Immature natural killer cell (primary cell): ENCODE data around the gene SYT8. TPM values are rescaled to one million over a fixed set of nuclear protein-coding genes. Genes with fewer than 3 reads are reported as not detected.
A peak's percentile ranks its signal among the peaks of the same experiment; 100 is the strongest.
"Not testable (repeated sequence)": the region's sequence is repeated elsewhere in the genome, so short reads cannot be mapped to it uniquely, and the experiment has no call there.

Experiments
- DNase-seq, 3 donors: peaks; one replicate each; pipeline ENCODE4 v3.0.0; 2022; ENCODE audit warnings: mixed read lengths in 1 of 3
- H3K27ac Mint-ChIP-seq, 6 donors: one replicate each; pipeline ENCODE4 v1.8.0; 2020; ENCODE audit warnings: mixed read lengths in 6 of 6, mild to moderate bottlenecking in 5 of 6, inconsistent platforms in 4 of 6, moderate library complexity in 3 of 6
- H3K27me3 Mint-ChIP-seq, 3 donors: one replicate each; pipeline ENCODE4 v1.8.0; 2020 to 2021; ENCODE audit warnings: low read depth in 3 of 3, mild to moderate bottlenecking in 3 of 3, mixed read lengths in 3 of 3, moderate library complexity in 3 of 3, inconsistent platforms in 1 of 3
- H3K36me3 Mint-ChIP-seq, 3 donors: one replicate each; pipeline ENCODE4 v1.8.0; 2020; ENCODE audit warnings: mixed read lengths in 3 of 3, inconsistent platforms in 2 of 3, mild to moderate bottlenecking in 2 of 3
- H3K4me1 Mint-ChIP-seq, 2 donors: one replicate each; pipeline ENCODE4 v1.8.0; 2020; ENCODE audit warnings: inconsistent platforms in 2 of 2, mild to moderate bottlenecking in 2 of 2, mixed read lengths in 2 of 2, moderate library complexity in 1 of 2
- H3K4me3 Mint-ChIP-seq, 5 donors: one replicate each; pipeline ENCODE4 v1.8.0; 2020; ENCODE audit warnings: mild to moderate bottlenecking in 5 of 5, mixed read lengths in 5 of 5, inconsistent platforms in 3 of 5, moderate library complexity in 3 of 5
- H3K9me3 Mint-ChIP-seq, 6 donors: one replicate each; pipeline ENCODE4 v1.8.0; 2020; ENCODE audit warnings: mild to moderate bottlenecking in 6 of 6, mixed read lengths in 6 of 6, inconsistent platforms in 4 of 6, moderate library complexity in 3 of 6
- polyA plus RNA-seq, 3 donors: library from polyadenylated mRNA; unstranded; fragments of 300-500 nt; fragmentation: Illumina TruSeq; gene quantifications; one replicate each; pipeline ENCODE4 v1.2.3, GENCODE V29; 2021

Gene SYT8
- polyA plus RNA-seq, 3 donors from 2014 or later, result not detected

- Mint-ChIP-seq H3K4me1 (peaks cover 13 to 40% of the 10 kb centered on the region in 2 donors), H3K36me3 (peaks cover 0 to 9% (median 0%) of the 10 kb centered on the region in 3 donors), H3K4me3 (no peak overlapping the region), H3K9me3 (no peaks in the 10 kb centered on the region), H3K27me3 (peaks cover 0 to 4% (median 2%) of the 10 kb centered on the region in 3 donors), H3K27ac (peak overlapping the region in 1 of 6 donors; percentile 76)
- no peak for DNase-seq
Measured at GRCh38 chr11:1883346-1884302, 48.8 kb downstream of the SYT8 start.

GRCh38 chr11:1884303-1884700 lies 49.5 kb downstream of the SYT8 start:
- Mint-ChIP-seq H3K27ac (no peak overlapping the region), H3K4me3 (no peak overlapping the region), H3K4me1 (peaks cover 20 to 40% of the 10 kb centered on the region in 2 donors), H3K9me3 (no peaks in the 10 kb centered on the region), H3K36me3 (peaks cover 0 to 12% (median 0%) of the 10 kb centered on the region in 3 donors), H3K27me3 (peaks cover 2 to 8% (median 7%) of the 10 kb centered on the region in 3 donors)
- DNase-seq, result no peak

GRCh38 chr11:1886551-1886950 lies 51.8 kb downstream of the SYT8 start:
- peaks cover 39 to 47% of the 10 kb centered on the region in 2 donors for H3K4me1 Mint-ChIP-seq

More at GRCh38 chr11:1886551-1886950, 51.8 kb downstream of the SYT8 start:
- H3K36me3 Mint-ChIP-seq, result peaks cover 0 to 12% (median 0%) of the 10 kb centered on the region in 3 donors
- not testable (repeated sequence) for H3K9me3 Mint-ChIP-seq, DNase-seq, H3K4me3 Mint-ChIP-seq
- peaks cover 8 to 22% (median 8%) of the 10 kb centered on the region in 3 donors for H3K27me3 Mint-ChIP-seq
- H3K27ac Mint-ChIP-seq, result peak overlapping the region in 2 of 6 donors; percentile 29 to 46

Other genes starting within 250 kb of the SYT8 start
- not detected for gene KRTAP5-1, start 249.7 kb upstream of the SYT8 start, polyA plus RNA-seq
- not detected for gene KRTAP5-2, start 236.7 kb upstream of the SYT8 start, polyA plus RNA-seq
- gene KRTAP5-3, start 226.5 kb upstream of the SYT8 start, polyA plus RNA-seq, result not detected
- gene KRTAP5-4, start 212.9 kb upstream of the SYT8 start, polyA plus RNA-seq, result not detected
- not detected for gene KRTAP5-5, start 205.2 kb upstream of the SYT8 start, polyA plus RNA-seq
- not detected for gene KRTAP5-6, start 137.8 kb upstream of the SYT8 start, polyA plus RNA-seq
- under 1 TPM; 0.09 to 0.93 (median 0.39) TPM for gene IFITM10, start 84.4 kb upstream of the SYT8 start, polyA plus RNA-seq
- 100 to 1,000 TPM; 471 to 795 (median 488) TPM for gene CTSD, start 71.1 kb upstream of the SYT8 start, polyA plus RNA-seq
- 1 to 10 TPM in 1 of 3 donors, under 1 TPM in 1, not detected in 1; 0.54 to 2.0 TPM for gene TNNI2, start 4.0 kb downstream of the SYT8 start, polyA plus RNA-seq
- 100 to 1,000 TPM; 437 to 767 (median 593) TPM for gene LSP1, start 18.1 kb downstream of the SYT8 start, polyA plus RNA-seq
- under 1 TPM in 1 of 3 donors, not detected in 2; 0.35 TPM for gene PRR33, start 56.9 kb downstream of the SYT8 start, polyA plus RNA-seq
- not detected for gene TNNT3, start 84.7 kb downstream of the SYT8 start, polyA plus RNA-seq
- 10 to 100 TPM; 20.9 to 44.4 (median 42.4) TPM for gene MRPL23, start 112.3 kb downstream of the SYT8 start, polyA plus RNA-seq
- gene H19, start 162.9 kb downstream of the SYT8 start, polyA plus RNA-seq, result not detected